NCI-H2196 (cell line): Measurements from ENCODE around the gene RTRAF.

Source experiments
- DNase-seq: peaks from one replicate; lab custom pipeline; 2025; ENCODE audit not compliant: unreplicated experiment; lab: John Stamatoyannopoulos, UW

RTRAF gene

DNA sequence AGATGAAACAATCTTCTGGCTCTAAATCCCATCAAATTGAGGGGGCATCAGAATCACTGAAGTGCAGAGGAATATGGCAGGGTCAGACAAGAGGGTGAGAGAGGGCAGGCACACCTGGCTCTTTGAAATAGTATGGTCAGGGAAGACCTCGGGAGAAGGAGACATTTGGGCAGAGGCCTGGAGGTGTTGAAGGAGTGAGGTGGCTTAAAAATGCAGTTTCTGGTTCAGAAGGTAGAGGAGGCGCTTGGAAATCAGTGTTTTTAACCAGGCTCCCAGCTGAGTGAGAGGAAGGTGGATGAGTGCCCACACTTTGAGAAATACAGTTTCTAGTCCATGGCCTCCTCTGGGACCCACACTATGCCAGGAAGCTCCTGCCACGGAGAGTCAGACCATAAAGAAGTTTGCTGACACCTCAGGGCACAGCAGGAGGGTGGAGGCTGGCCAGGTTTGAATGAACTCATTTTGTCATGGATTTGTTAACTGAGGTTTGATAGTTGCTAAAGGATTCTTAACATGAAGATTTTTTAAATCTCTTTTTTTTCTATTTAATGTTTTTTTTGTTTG lies 59.4 kb downstream of the RTRAF start:
- DNase-seq, result no peak

DNA sequence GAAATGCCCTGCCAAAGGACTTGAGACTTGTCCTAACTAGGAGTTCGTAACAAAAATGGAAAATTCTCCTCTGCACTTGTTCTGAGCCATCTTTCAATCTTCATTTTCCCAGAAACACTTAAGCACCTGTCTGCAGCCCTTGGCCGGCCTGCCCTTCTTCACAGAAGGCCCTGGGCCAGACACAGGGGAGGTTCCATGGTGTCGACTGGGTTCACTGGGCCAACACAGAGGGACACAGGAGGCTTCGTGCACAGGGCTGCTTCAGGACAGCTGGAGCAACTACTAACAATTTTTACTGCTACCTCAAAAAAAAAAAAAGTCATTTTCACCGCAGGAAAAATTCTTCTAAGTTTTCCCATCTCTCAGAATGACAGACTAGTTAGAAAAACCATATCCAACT lies 59.9 kb downstream of the RTRAF start:
- DNase-seq, result no peak

DNA sequence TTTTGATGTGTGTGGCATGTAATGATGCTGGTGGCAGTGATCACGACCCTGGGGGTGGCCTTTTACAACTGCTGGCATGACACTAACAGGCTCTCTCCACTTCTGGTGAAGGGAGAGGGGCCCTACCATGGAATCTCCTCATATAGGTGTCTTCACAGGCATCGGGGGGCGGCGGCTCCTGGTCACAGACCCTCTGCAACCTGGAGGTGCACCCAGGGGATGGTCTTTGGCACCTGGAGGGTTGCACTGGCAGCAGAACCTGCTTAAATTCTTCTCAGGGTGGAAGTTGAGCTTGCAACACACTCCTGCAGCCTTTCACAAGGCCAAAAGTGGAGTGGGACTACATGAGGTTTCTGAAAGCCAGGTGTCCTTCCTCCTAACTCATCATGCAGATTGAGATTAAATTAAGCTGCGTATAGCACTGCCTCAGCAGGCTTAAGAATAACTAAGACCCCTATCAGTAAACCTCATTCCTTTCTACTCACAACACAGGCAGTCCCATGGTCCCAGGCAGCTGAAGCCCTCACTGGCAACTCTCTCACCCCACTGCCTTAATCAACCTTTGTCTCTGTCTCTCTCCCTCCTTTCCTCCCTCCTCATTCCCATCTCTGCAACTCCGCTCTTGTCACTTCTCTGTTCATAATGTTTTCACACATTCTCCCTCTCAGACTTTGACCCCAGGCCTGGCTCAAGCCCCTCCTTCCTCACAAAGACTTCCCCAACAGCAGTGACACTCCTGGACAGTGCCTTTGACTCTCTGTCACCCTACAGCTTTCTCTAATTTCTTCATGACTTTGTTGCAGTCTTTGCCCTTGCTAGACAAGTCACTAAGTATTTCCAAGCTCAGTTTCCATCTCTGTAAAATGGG lies 60.6 kb downstream of the RTRAF start:
- DNase-seq, result no peak

DNA sequence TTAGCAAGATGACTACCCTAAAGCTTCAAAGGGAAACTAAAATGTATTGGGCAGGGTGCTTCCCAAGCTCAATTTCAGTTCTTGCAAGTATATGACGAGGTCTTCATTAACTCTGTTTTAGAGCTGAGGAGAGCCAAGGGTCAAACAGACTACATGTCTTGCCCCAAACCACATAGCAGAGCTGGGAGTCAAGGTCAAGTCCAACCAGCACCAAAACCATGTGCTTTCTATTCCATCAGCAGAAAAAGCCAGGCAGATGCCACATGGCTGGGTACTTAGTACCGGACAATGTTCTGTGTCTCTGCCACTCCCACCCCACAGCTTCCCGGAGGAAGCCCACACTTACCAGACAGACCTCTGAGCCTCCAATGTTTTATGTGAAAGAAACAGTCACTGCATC lies 61.9 kb downstream of the RTRAF start:
- DNase-seq, result no peak

DNA sequence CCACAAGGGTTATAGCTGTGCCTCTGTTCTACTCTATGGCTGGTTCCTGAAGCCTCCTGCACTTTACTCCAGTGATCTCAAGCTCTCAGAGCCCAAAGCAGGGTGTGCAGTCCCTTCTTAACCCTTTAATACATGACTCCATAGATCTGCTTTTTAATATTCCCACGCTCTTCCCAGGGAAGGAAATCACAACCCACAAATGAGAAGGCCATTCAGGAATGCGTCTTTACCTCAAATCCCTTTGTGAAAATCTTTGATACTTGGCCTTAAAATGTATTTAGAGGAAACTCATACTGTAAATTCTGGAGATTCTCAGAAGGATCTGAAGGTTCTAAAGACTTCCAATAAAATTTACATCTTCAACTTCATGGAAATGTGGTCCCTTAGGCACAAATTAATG lies 62.5 kb downstream of the RTRAF start:
- DNase-seq, result no peak

DNA sequence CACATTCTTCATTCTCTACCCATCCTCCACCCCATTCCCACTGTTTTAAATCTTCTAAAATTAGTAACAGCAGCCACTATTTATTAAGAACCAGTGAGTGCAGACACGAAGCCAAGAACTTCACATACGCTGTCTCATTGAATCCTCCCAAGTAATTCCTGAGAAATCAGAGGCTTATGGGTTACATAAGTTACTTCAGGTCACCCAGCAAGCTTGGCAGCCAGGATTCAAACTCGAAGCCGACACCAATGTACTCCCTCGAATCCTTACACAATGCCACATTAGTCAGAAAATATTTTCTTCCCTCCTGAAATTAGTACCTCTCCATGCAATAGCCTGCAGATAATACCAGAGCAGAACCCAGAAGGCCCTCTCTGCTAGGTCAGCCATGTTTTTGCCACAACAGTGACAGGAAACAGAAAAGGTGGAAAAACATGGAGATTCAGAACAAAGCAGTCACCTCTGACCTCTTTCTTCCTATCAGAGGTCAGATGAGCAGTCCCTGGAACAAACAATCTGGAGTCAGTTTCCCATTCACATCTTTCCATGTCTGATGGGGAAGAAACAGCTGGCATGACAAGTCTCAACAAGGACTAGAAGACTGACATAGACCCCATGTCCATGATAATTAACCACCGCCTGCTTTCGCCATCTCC lies 63.1 kb downstream of the RTRAF start:
- DNase-seq, result no peak

DNA sequence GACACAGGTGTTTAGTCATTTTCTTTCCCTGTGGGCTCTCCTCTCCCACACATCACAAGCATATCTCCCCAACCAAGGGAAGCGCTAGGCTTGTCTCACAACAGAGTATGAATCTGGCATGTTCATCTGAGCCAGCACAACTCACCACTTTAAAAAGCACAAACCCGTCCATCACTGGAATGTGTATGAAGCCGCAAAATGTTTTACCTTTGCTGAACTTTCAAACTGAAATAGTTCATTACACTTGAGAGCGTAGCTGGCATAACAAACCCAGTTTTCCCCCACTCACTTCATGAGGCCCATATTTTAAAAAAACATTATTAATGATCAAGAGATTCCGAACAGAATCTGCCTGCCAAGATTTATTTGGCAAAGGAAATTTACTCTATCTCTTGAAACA lies 63.7 kb downstream of the RTRAF start:
- no peak for DNase-seq

DNA sequence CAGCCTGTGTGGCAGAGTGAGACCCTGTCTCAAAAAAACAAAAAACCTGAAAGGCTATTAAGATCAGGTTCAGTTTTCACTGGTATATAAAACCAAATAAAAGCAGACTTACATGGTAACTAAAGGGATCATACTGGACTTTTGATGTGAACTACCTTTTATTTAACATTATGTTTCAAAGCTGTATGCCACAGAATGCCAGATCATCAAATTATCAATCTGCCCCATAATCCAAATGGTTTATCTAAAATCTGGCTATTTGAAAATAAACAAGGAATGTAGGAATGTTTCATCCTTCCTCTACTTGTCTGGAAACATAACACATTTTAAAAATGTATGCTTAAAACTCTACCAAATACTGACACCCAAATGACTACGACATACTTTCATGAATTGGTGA lies 65.3 kb downstream of the RTRAF start:
- DNase-seq, result no peak

DNA sequence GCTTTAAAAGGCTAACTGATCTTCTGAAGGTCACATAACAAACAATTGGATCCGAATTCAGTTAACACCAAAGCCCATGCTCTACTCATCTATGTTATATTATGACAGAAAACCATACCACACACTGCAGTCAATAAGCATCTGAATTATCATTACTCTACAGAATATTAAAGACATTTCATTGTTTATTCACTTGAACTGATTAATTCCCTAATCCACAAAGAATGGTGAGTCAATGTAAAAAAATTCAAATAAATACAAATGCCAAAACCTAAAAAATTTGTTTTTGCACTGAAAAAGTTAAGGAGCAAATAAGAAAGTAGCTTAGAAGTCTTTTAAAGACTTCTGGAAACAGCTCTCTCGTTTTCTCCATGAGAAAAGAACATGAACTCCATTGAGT lies 65.8 kb downstream of the RTRAF start:
- DNase-seq, result no peak

DNA sequence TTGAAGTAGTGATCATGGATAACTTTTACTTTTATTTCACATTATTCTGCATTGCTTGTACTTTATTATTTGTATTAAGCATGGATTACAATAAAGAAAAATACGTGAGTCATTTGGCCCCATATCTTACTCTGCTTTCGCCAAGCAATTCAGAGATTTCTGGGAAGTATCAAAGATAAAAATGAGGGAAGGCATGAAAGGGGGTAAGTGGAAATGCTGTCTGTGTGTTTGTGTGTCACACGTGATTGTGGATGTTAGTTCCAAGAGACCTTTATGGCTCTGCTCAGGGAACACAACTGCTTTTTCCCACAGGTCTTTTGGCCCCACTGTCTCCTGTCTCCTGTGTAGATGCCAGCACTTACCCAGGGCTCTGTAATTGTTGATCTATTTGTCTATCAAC lies 69.0 kb downstream of the RTRAF start:
- no peak for DNase-seq

DNA sequence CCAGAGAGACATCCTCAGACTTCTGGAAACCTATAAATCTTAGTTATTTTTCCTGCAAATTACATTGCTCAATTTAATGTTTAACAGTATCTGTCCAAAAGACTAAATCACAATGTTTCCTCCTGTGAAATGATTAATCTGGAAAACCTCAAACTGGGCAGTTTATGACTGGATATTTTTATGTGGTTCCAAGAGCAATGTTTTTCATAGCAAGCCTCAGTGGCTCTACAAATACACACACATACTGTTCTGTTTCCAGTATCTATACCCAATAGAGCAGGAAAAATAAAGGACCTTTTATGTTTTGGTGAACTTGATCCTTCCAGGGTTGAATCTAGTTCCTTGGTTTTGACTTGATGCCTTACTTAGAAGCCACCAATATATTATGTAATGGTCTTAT lies 70.3 kb downstream of the RTRAF start:
- no peak for DNase-seq

DNA sequence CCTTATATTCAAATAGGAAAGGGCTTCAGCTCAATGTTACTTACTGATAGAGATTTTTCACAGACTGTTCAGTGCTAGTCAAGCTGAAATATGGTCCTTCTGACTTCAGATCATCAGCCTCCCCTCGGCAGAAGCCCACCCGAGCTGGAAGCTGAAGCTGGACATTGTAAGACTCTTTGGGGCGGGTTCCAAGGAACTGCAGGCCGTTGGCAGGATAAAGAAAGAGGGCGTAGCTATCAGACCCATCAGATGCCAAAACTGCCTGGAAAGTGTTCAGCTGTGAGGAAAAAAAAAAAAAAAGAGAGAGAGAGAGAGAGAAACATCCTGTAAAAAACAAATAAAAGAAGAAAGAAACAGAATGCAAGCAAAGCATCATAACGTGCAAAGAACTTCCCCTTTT lies 70.7 kb downstream of the RTRAF start:
- no peak for DNase-seq
